ENCODE results near the gene CUX1. TPM values are rescaled to one million over a fixed set of nuclear protein-coding genes. Genes with fewer than 3 reads are reported as not detected.

CUX1 gene
- total and polyA plus RNA-seq, 10 of the 15 experiments (the other 5 are each of a cell fraction or from before 2014, with no cell fraction given) = 6.1 to 48.6 (median 25.9) TPM

- no peak for TF ChIP-seq HDAC6 (IDR thresholded peaks at IDR 0.05; ENCODE audit: unreplicated experiment)
- TF ChIP-seq SMARCA5 (IDR thresholded peaks at IDR 0.05) = 0 out of 2 replicates have a peak, but pooled peaks have one; percentile 63
- TF ChIP-seq BHLHE40 (IDR thresholded peaks at IDR 0.05; ENCODE audit: borderline replicate concordance in 1 of 2, low read depth in 2 of 2, low read length in 1 of 2) = peak in 1 of 2 experiments; percentile 39; a peak in 1 of 4 replicates
- TF ChIP-seq PML (IDR thresholded peaks at IDR 0.05; ENCODE audit: low read length) = 0 out of 2 replicates have a peak, but pooled peaks have one; percentile 38
- TF ChIP-seq ATF2 (IDR thresholded peaks at IDR 0.05; ENCODE audit: low read length) = peak; percentile 86
- TF ChIP-seq PAX5 (IDR thresholded peaks at IDR 0.05; ENCODE audit: borderline replicate concordance, low read depth, low read length) = peak; percentile 80; the same call in 1 of the 2 replicates
- TF ChIP-seq FOXM1 (IDR thresholded peaks at IDR 0.05; ENCODE audit: low read depth, low read length) = peak; percentile 92
- no peak for TF ChIP-seq ATF3 (IDR thresholded peaks at IDR 0.05; ENCODE audit: borderline replicate concordance, extremely low read depth, low read depth, low read length)
- peak; percentile 70 for TF ChIP-seq CREB1 (IDR thresholded peaks at IDR 0.05; ENCODE audit: low read depth)
- TF ChIP-seq GATAD2B (conservative IDR thresholded peaks at IDR 0.05; ENCODE audit: low read depth) = peak; percentile 85
- peak; percentile 65 for TF ChIP-seq ZNF687 (IDR thresholded peaks at IDR 0.05)
- peak; percentile 43; the same call in 1 of the 2 replicates for TF ChIP-seq POLR2A (IDR thresholded peaks at IDR 0.05; ENCODE audit: low read depth, low read length)
- TF ChIP-seq NBN (IDR thresholded peaks at IDR 0.05) = peak; percentile 53; the same call in 1 of the 2 replicates
- TF ChIP-seq TARDBP (IDR thresholded peaks at IDR 0.05; ENCODE audit: borderline replicate concordance) = 0 out of 2 replicates have a peak, but pooled peaks have one; percentile 52
- TF ChIP-seq BCLAF1 (IDR thresholded peaks at IDR 0.05) = no peak
- TF ChIP-seq NFIC (IDR thresholded peaks at IDR 0.05; ENCODE audit: low read depth, low read length) = peak; percentile 91
- 0 out of 2 replicates have a peak, but pooled peaks have one; percentile 15 for TF ChIP-seq CHD1 (IDR thresholded peaks at IDR 0.05; ENCODE audit: low read depth, low read length)
Observed at GRCh38 chr7:101990811-101991418, 173.5 kb downstream of the CUX1 start (continued).
